ENCODE results near the gene AURKAIP1. TPM values are rescaled to one million over a fixed set of nuclear protein-coding genes. Genes with fewer than 3 reads are reported as not detected.
A peak's percentile ranks its signal among the peaks of the same experiment; 100 is the strongest.

The AURKAIP1 gene
- total RNA-seq, 1 experiment from 2014 or later, result 308 TPM

- DNase-seq (ENCODE audit: low read depth), result peak; percentile 56
Observed at GRCh38 chr1:1347663-1348419, 27.2 kb downstream of the AURKAIP1 start.

DNA sequence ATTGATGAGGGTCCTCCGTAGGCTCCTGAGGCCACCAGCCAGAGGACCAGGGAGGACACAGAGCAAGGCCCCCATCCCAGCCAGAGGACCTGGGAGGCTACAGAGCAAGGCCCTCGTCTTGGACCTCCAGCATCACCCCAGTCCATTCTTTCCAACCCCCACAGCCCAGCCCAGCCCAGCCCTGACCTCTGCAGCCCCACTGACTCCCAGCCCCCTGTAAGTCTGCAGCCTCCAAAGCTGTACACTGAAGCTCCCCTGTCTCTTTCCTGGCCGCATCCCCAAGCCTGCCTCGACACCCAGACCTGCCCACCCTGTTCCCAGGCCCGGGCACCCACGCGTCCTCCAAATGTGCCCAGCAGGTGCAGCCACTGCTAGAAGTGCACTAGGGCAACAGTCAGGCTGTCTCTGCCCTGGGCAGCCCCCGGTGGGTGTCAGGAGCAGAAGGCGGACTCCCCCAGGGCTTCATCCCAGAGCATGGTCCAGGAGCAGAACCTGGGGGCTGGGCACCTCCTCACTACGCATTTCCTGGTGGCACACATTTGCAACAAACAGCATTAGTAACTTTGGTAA is 27.9 kb downstream of the AURKAIP1 start:
- DNase-seq (ENCODE audit: low read depth), result no peak

DNA sequence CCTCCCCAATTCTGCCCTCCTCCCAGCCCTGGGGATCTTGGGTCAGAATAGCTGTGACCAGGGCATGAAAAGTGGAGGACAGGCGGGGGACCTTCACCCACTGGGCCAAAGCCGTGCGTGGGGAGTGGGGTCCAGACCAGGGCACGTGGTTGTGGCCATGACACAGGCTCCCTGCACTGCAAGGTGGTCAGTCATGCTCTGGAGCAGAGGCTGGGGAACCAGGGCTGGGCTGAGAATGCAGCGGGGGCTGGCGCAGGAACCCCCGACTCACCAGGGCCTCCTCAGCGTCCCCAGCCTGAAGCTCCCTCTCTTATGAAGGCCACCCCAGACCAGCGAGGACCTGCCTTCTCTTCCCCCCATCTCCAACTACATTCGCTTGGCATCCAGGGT is 28.5 kb downstream of the AURKAIP1 start:
- no peak for DNase-seq (ENCODE audit: low read depth)

DNA sequence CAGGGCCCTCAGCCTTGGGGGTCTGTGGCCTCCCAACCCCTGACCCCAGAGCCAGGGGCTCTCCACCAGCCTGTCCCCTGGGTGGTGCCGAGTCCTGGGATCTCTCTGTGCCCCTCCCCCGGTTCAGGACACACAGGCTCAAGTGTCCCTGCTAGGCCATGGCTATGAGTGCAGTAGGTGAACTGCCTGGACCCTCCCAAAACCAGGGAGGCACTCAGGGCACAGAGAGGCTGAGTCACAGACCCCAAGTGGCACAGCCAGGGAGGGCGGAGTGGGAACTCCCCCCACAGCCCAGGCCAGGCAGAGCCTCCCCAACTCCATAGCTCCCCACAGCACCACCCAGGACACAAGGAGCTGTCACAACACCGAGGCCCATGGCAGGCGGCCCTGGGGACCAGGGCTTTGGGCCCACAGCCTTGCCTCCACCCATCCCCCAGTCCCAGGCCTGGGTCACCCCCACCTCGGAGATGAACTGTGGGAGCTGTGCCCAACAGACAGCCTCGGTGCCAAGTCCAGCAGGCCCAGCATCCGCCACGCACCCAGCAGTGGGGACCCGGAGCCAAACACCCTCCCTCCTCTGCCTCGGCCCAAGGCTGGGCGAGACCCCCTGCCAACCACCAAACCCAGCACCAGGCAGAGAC is 29.0 kb downstream of the AURKAIP1 start:
- no peak for DNase-seq (ENCODE audit: low read depth)

DNA sequence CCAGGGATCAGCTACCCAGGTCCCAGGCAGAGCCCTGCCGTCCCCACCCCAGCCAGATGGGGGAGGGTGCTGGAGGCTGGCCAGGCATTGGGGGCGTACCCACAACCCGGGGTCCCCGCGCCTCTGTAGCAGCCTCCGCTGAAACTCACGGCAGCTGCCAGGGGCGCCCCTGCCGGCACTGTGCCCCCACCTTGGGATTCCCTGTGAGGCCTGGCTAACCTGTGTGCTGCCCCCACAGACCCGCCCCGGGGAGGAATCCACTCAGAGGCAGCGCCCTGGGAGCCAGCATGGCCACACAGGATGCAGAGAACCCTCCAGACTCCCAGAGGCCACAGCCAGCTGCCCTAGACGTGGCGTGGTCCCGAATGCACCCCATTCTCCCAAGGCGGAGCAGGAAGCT is 29.6 kb downstream of the AURKAIP1 start:
- no peak for DNase-seq (ENCODE audit: low read depth)

GRCh38 chr1:1344655-1345361 is 30.2 kb downstream of the AURKAIP1 start:
- DNase-seq (ENCODE audit: low read depth), result peak; percentile 93

GRCh38 chr1:1343811-1344421 is 31.1 kb downstream of the AURKAIP1 start:
- no peak for DNase-seq (ENCODE audit: low read depth)

DNA sequence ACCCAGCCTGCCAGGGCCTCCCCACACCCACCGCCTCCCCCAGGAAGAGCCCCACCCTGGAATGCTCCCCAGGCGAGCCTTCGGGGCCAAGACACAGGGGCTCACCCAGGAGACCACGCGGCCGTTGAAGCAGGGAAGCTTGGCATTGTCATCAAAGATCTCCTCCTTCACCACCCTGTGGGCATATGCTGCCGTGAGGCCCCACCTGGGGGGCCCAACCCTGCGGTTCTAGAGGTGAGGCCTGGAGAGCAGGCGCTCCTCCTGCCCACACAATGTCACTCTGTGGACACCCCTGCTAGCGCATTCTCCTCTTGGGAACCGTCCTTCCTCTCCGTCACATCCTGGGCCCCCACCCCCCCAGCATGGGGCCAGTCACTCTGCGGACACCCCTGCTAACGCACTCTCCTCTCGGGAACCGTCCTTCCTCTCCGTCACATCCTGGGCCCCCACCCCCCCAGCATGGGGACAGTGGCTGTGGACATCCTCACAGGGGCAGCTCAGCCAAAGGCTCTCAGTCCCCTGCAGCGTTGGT is 32.4 kb downstream of the AURKAIP1 start:
- no peak for DNase-seq (ENCODE audit: low read depth)

DNA sequence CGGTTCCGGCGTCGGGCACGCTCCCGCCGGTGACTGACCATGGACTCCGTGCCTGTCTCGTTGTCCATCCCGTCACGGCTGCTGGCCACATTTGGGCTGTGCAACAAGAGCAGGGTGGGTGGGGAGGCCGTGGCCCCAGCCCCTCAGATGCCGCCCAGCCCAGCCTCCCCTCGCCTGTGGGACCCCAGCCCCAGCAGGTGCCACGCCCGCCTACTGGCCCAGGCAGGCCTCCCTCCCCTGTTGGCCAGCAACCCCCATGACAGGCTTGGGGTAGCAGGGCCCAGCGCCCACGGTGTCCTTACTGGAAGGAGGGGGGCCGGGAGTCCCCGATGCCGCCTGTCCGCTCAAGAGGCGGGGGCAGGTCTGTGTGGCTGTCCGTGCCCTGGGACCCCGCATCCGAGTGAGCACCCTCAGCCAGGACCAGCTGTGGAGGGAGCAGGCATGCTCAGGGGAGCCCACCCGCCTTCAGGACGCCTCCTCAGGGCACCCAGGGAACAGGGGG is 32.9 kb downstream of the AURKAIP1 start:
- no peak for DNase-seq (ENCODE audit: low read depth)

GRCh38 chr1:1341549-1342021 is 33.4 kb downstream of the AURKAIP1 start:
- no peak for DNase-seq (ENCODE audit: low read depth)

- no peak for DNase-seq (ENCODE audit: low read depth)
Observed at GRCh38 chr1:1340791-1341548, 34.0 kb downstream of the AURKAIP1 start.

- DNase-seq (ENCODE audit: low read depth), result no peak
Observed at GRCh38 chr1:1340185-1340584, 34.8 kb downstream of the AURKAIP1 start.

GRCh38 chr1:1338278-1338677 is 36.7 kb downstream of the AURKAIP1 start:
- no peak for DNase-seq (ENCODE audit: low read depth)

DNA sequence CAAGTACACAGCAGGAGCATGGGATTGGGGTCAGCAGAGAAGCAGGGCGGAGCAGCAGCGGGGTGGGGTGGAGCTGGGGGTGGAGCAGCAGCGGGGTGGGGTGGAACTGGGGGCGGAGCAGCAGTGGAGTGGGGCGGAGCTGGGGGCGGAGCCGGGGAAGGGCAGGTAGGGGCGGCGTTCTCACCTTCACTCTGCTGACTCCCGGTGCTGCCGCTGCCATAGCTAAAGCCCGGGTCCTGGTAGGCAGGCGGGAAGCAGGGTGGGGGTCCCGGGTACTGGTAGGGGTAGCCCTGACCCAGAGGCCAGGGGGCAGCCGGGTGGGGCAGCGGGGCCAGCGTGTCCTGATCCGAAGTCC is 37.2 kb downstream of the AURKAIP1 start:
- DNase-seq (ENCODE audit: low read depth), result no peak

DNA sequence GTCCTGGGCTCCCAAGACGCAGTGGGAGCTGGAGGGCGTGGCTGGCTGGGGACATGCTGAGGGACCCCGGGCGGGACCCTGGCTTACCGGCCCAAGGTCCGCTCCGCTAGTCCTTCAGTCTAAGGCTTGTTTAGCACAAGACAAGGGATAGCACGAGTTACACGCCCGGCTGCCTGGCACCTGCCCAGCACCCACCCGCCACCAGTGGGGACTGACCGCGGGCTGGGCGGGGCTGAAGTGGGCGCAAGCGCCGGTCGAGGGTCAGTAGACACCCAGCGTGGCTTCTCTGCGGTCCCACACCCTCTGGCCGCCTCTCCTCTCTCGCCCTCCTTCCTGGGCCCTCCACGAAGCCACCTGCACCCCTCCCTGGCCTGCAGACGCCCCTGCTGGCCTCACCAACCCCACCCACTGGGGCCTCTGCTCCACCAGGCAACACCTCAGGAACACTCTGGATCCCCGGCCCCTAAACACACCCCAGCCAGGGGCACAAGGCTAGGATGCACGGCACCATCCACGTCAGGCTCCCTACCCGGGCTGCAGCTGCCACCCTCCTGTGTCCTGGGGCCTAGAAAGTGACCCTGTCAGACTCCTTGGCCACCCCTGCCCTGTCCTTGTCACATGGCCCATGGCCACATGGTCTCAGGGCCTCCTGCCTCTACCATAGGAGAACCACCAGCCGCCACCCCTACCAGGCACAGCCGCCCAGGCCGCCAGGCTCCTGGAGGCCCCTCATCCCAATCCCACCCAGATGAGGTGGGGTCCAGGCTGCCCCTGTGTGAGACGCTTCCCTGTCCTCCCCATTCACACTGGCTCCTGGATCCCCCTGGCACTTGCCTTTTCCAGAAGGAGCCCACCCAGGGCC is 37.8 kb downstream of the AURKAIP1 start:
- DNase-seq (ENCODE audit: low read depth), result no peak

- no peak for DNase-seq (ENCODE audit: low read depth)
Observed at GRCh38 chr1:1336446-1336845, 38.6 kb downstream of the AURKAIP1 start.

- no peak for DNase-seq (ENCODE audit: low read depth)
Observed at GRCh38 chr1:1335792-1336248, 39.2 kb downstream of the AURKAIP1 start.

- DNase-seq (ENCODE audit: low read depth), result no peak
Observed at GRCh38 chr1:1335283-1335682, 39.7 kb downstream of the AURKAIP1 start.

DNA sequence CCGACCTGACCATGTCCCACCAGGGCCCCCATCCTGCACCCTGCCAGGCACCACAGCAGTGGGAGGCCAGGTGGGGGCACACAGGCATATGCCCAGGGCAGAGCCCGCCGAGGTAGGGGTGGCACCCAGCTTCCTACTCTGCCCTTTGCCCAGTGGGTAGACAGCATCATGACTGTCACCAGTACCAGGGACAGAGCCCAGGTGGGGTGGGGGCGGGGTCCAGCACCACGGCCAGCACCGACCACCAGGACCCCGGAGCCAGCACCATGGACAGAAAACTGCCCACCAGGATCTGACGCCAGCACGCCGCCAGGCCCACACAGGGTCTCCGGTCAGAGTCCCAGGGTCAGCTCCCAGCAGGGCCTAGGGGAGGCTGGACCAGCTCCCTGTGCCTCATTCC is 40.2 kb downstream of the AURKAIP1 start:
- DNase-seq (ENCODE audit: low read depth), result no peak

Data from Daoy (cell line).